HK-2 (cell line): ENCODE results near the gene C2orf42.
"Not testable (repeated sequence)": the region's sequence is repeated elsewhere in the genome, so short reads cannot be mapped to it uniquely, and the experiment has no call there.

ENCODE experiments used
- DNase-seq: peaks from one replicate; pipeline ENCODE4 v3.0.0-alpha.2; 2018; ENCODE audit not compliant: unreplicated experiment

C2orf42 gene

DNA sequence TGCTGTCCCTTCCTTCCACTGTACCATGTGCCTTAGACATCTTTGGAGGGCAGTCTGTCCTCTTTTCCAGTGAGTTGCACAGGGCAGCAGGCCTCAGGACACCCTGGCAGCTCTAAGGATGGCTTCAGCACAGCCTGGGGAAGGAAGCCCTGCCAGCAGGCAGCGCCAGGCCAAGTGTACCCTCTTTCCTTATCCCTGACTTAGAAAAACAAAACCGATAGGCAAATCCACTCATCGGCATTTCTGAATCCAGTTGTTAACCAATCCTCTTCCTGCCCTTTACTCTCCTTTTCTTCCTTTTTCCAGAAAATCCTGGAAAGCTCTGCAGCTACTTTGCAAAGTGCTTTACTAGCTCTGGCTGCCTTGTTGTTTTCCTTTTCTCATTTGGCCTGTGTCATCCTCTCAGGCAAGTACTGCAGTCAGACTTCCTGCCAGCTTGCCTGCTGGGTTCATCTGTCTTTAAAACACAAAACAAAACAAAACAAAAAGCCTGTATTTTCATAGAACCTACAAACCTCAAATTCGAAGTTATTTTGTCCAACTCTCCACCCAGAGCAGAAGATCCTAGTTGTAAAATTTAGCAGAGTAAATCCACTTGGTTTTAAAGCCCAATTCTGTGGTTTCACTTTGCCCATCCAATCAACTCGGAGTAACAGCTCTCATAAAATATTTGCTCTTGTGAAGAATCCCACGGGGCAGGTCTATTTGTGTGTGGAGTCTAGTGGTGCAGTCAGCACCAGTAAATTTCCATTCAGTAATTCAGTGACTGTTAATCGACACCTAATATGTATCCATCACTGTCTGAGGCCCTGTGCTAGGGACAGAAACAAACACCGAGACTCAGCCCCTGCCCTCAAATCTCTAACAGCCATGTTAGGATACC is 58.3 kb downstream of the C2orf42 start:
- no peak for DNase-seq

- not testable (repeated sequence) for DNase-seq
Observed at GRCh38 chr2:70131344-70132143, 59.3 kb downstream of the C2orf42 start.

- DNase-seq: no peak
Observed at GRCh38 chr2:70128005-70128404, 62.8 kb downstream of the C2orf42 start.

DNA sequence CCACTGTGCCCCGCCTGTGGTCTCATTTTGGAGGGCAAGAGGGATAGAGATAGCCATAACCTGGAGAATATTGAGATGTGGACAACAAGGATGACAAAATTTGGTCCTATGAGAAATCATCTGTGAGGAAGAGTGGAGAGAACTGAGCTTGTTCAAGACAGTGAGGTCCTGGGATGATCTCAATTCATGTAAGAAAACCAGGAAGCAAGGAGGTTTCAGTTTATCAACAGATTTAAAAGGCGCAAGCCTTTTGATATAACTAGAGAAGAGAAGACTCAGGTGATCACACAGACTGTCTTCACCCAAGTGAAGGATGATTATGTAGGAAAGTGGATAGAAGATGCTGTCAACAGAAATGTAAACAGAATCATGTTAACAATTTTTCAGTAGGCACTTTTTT is 64.4 kb downstream of the C2orf42 start:
- no peak for DNase-seq

GRCh38 chr2:70125498-70125898 is 65.3 kb downstream of the C2orf42 start:
- DNase-seq: no peak

GRCh38 chr2:70124983-70125480 is 65.8 kb downstream of the C2orf42 start:
- DNase-seq: no peak

- DNase-seq: no peak
Observed at GRCh38 chr2:70123829-70124116, 67.0 kb downstream of the C2orf42 start.

DNA sequence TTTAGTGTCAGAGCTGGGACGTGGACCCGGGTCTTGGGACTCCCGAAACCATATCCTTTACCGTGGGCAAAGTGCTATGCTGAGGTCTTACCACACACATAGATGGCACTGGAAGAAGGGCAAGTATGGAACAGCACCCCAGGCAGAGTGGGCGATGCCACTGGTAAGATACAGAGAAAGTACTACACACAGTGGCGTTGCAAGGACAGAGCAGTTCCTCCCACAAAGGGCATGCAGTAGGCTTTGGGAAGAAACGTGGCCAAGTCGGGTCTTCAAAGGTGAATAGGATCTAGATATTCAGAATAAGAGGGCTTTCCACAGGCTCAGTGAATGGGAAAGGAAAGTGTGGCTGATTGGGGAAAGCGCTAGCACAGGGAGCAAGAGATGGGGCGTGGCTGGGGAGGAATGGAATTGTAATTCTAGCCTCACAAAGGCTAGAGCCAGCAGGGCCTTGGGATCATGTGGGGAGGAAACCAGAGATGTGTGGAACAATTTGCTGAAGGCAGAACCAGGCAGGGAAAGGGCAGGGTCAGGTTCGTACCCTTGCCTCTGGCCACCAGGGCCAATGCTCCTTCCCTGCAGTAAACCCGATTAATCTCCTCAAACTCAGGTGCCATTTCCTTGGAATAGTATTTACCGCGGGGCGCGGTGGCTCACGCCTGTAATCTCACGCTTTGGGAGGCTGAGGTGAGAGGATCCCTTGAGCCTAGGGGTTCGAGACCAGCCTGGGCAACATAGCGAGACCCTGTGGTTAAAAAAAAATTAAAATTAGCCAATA is 67.6 kb downstream of the C2orf42 start:
- DNase-seq: no peak

DNA sequence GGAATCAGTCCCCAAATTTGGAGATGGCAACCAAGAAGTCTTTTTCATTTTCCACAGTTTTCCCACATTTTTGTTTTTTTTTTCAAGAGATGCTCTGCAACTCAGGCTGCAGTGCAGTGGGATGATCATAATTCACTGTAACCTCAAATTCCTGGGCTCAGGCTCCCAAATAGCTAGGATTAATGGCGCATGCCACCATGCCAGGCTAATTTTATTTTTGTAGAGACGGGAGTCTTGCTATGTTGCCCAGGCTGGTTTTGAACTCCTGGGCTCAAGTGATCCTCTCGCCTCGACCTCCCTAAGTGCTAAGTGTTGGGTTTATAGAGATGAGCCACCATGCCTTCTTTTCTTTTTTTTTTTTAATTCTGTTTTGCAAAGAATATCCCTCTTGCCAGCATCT is 68.3 kb downstream of the C2orf42 start:
- DNase-seq: no peak

DNA sequence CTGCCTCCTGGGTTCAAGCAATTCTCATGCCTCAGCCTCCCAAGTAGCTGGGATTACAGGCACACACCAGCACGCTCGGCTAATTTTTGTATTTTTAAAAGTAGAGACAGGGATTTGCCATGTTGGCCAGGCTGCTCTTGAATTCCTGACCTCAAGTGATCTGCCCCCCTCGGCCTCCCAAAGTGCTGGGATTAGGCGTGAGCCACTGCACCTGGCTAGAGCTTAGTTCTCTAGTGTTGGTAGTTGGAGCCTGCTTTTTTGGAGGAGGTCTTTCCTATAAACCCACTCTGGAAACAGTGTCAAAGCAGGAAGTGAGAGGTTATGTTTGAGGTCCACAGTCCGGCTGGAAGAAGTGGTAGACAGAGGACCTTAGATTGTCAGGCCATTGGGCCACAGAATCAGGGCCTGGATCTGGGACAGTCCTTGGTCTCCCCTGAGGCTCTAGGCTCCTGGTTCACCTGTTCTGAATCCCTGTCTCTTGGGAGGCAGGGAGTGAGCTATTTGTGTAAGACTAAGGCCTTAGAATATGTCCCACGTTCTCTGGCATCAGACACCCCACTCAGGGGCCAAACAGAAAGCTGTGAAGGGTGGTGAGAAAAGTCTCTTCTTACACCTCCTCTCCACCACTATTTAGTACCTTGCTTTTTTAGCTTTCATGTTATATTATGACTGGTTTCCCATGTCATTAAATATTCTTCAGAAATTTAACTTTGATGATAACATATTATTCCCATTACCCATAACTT is 69.0 kb downstream of the C2orf42 start:
- no peak for DNase-seq

DNA sequence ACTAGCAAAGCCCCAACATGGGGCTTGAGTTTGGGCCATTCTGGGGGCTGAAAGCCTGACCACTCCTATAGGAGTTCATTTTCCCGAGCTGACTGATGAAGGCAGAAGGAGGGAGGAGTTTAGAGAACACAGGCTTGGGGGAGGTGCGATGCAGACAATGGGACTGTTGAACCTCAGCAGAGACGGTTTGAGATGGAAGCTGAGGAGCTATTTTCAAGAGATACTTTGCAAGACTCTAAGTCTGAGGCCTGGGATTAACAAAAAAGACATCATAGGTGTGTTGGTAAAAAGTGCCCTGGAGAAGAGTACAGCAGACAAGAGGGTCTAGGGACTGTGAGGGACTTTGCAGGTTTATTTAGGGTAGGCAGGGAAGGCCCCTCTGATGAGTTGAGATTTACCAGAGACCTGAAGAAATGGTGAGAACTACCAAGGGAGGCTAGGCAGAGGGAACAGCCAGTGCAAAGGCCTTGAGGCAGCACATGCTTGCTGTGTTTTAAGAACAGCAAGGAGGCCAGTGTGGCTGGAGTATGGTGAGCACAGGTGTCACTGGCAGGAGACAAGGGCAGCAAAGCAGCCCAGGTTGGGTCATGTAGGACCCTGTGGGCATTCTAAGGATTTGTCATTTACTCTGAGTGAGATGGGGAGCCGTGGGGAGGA is 71.9 kb downstream of the C2orf42 start:
- no peak for DNase-seq

DNA sequence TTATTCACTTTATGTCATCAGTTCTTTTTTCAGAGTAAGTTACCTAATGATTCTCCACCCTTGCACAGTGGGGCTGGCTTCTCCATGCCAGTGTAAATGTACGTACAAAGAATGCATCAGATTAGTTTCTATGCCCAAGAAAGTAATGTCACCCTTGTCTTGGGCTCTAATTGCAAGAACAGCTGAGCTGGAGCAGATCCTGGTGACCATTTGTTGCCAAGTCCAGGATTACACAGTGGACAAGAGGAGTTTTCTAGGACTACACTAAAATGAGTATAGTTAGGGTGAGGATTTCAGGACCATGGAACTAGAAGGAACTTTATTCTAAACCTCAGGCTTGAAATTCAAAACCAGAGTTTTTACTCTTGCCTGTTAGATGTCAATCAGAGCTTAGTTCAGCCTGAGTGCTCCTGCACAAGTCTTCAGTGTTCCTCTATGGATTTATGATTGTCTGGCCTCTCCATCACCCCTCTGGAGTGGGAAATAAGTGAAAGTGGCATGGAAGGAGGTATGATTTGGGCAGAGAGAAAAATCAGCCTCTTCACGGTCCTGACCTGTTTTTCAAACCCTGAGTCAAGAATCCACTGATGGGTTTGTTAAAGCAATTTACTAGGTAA is 73.8 kb downstream of the C2orf42 start:
- DNase-seq: no peak

GRCh38 chr2:70115646-70116442 is 75.0 kb downstream of the C2orf42 start:
- no peak for DNase-seq

- DNase-seq: no peak
Observed at GRCh38 chr2:70113359-70114070, 77.3 kb downstream of the C2orf42 start.

GRCh38 chr2:70111752-70112591 is 78.8 kb downstream of the C2orf42 start:
- DNase-seq: no peak

- not testable (repeated sequence) for DNase-seq
Observed at GRCh38 chr2:70110397-70110796, 80.4 kb downstream of the C2orf42 start.

- not testable (repeated sequence) for DNase-seq
Observed at GRCh38 chr2:70106138-70106537, 84.7 kb downstream of the C2orf42 start.
